Lower lobe of right lung (tissue), 2 donors: ENCODE measurements around the gene PLAC1. TPM values are rescaled to one million over a fixed set of nuclear protein-coding genes. Genes with fewer than 3 reads are reported as not detected.

ENCODE experiments used
- ATAC-seq, 2 donors: fragments of 200-7000 bp; cut with Tn5 transposase; one replicate each; pipeline ENCODE4 v1.9.1; 2020 to 2022; ENCODE audit warnings: mild to moderate bottlenecking in 2 of 2, moderate library complexity in 2 of 2
- DNase-seq: peaks from one replicate; pipeline ENCODE4 v3.0.0-alpha.2; 2020
- H3K27ac ChIP-seq: fragments of 200-600 bp; one replicate; pipeline ENCODE4 v1.8.0; 2022
- H3K27me3 ChIP-seq: fragments of 200-600 bp; one replicate; pipeline ENCODE4 v1.8.0; 2022; ENCODE audit warnings: low read depth
- H3K36me3 ChIP-seq: fragments of 200-600 bp; one replicate; pipeline ENCODE4 v1.8.0; 2022; ENCODE audit warnings: mild to moderate bottlenecking
- H3K4me1 ChIP-seq: fragments of 200-600 bp; one replicate; pipeline ENCODE4 v1.8.0; 2022
- H3K4me3 ChIP-seq: fragments of 200-600 bp; one replicate; pipeline ENCODE4 v1.8.0; 2022; ENCODE audit warnings: mild to moderate bottlenecking
- H3K9me3 ChIP-seq: fragments of 200-600 bp; one replicate; pipeline ENCODE4 v1.8.0; 2022
- intact Hi-C: fragments of 100-400 bp; cut with DNase I; formaldehyde crosslinking; loops from one replicate; pipeline ENCODE4 v1.11.0; 2022
- total RNA-seq: library from RNA; stranded (reverse); fragmentation: NEBNext Ultra II Directional; extraction: Animal tissue kit (Norgen Biotek cat#: 25700); gene quantifications from one replicate; pipeline ENCODE4 v1.2.1, GENCODE V29; 2021
- TF ChIP-seq, protein P1 (sequence below): fragments of 200-600 bp; IDR thresholded peaks from one replicate; pipeline ENCODE4 v1.8.0; 2022; ENCODE audit warnings: antibody characterized with exemption, mild to moderate bottlenecking
- donor health status: DM: no; HTN: yes; CAD: no; lungs with severe emphysema.

The PLAC1 gene
- total RNA-seq, 1 donor from 2014 or later = not detected

DNA sequence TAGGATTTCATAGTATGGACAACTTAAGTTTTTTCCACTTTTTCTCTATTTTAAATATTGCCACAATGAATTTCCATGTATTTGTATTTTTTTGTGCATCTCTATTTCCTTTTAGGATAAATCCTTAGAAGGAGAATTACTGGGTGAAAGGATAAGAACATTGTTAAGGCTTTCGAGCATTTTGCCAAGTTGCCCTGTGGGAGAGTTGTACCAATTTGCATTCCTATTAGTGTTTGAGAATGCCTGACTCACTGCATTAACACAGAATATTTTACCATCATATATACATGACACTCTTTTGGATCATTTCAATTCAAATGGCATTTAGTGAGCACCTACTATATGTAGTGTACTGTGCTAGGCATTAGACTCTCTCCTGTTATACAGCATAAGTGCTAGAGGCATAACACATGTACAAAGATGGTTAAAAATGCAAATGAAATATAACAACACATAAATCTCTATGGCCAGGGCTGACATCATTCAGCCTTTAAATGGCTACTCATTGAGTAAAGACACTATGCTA, 57.0 kb downstream of the PLAC1 start:
- H3K36me3 ChIP-seq = no peaks in the 10 kb centered on the region
- intact Hi-C loops = no loop called here
- H3K27me3 ChIP-seq = no peaks in the 10 kb centered on the region
- no peaks in the 10 kb centered on the region for H3K4me1 ChIP-seq
- TF ChIP-seq, protein P1, sequence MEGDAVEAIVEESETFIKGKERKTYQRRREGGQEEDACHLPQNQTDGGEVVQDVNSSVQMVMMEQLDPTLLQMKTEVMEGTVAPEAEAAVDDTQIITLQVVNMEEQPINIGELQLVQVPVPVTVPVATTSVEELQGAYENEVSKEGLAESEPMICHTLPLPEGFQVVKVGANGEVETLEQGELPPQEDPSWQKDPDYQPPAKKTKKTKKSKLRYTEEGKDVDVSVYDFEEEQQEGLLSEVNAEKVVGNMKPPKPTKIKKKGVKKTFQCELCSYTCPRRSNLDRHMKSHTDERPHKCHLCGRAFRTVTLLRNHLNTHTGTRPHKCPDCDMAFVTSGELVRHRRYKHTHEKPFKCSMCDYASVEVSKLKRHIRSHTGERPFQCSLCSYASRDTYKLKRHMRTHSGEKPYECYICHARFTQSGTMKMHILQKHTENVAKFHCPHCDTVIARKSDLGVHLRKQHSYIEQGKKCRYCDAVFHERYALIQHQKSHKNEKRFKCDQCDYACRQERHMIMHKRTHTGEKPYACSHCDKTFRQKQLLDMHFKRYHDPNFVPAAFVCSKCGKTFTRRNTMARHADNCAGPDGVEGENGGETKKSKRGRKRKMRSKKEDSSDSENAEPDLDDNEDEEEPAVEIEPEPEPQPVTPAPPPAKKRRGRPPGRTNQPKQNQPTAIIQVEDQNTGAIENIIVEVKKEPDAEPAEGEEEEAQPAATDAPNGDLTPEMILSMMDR = no peak
- H3K27ac ChIP-seq = no peak overlapping the region
- ATAC-seq (no peak), DNase-seq (no peak)
- H3K4me3 ChIP-seq = no peak overlapping the region
- H3K9me3 ChIP-seq = no peaks in the 10 kb centered on the region

DNA sequence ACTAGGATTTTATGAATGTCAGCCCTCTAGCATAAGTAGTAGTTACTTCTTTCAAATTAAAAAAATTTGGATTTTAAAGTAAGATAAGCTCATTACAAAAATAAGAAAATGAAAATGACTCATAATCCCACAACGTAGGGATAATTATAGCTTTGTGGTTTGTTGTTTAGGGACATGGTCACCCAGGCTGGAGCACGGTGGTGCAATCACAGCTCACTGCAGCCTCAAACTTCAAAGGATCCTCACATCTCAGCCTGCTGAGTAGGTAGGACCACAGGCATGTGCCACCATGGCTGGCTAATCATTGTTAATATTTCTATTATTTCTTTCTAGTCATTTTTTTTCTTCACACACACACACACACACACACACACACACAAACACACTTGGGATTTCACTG, 57.6 kb downstream of the PLAC1 start:
- TF ChIP-seq, protein P1 = no peak
- H3K36me3 ChIP-seq = no peaks in the 10 kb centered on the region
- intact Hi-C loops = no loop called here
- no peaks in the 10 kb centered on the region for H3K9me3 ChIP-seq
- no peak overlapping the region for H3K4me3 ChIP-seq
- H3K27me3 ChIP-seq = no peaks in the 10 kb centered on the region
- no peak for ATAC-seq
- H3K4me1 ChIP-seq = no peaks in the 10 kb centered on the region
- H3K27ac ChIP-seq = no peak overlapping the region
- DNase-seq = no peak

DNA sequence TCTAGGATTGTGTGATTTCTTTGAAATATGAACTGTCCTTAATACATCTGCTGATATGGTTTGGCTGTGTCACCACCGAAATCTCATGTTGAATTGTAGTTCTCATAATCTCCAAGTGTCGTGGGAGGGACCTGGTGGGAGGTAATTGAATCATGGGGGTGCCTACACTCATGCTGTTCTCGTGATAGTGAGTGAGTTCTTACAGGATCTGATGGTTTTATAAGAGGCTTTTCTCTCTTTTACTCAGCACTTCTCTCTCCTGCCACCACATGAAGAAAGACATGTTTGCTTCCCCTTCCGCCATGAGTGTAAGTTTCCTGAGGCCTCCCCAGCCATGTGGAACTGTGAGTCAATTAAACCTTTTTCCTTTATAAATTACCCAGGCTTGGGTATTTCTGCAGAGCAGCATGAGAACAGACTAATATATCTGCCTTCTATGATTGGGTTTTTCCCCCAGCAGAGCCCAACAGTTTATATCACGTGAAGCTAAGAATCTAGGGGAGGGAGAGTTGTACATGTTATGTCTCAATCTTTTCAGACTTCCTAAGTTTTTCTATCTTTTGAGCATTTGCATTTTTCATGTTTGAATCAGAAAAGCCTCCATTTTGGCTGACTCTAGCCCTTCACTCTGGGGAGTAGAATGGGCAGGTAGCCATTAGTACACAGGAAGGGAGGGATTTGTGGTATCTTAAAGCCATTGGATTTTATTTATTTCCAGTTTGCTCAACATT, 58.9 kb downstream of the PLAC1 start:
- TF ChIP-seq, protein P1 = no peak
- DNase-seq (no peak), ATAC-seq (no peak)
- Histone ChIP-seq H3K27ac (no peak overlapping the region), H3K4me1 (no peaks in the 10 kb centered on the region), H3K9me3 (no peaks in the 10 kb centered on the region), H3K36me3 (no peaks in the 10 kb centered on the region), H3K27me3 (no peaks in the 10 kb centered on the region), H3K4me3 (no peak overlapping the region)
- intact Hi-C loops = no loop called here

DNA sequence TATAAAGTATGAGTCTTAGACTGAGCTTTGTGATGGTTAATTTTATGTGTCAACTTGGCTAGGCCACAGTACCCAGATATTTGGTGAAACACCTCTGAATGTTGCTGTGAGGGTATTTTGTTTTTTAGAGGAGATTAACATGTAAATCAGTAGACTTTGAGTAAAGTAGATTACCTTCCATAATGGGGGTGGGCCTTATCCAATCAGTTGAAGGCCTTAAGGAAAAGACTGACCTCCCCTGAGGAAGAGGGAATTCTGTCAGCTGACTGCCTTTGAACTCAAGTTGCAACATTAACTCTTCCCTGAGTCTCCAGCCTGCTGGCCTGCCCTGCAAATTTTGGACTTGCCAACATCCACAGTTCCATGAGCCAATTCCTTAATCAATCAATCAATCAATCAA, 66.0 kb downstream of the PLAC1 start:
- TF ChIP-seq, protein P1 = no peak
- Histone ChIP-seq H3K4me3 (no peak overlapping the region), H3K4me1 (no peaks in the 10 kb centered on the region), H3K27ac (no peak overlapping the region), H3K36me3 (no peaks in the 10 kb centered on the region), H3K27me3 (no peaks in the 10 kb centered on the region), H3K9me3 (no peaks in the 10 kb centered on the region)
- no peak for DNase-seq
- intact Hi-C loops = no loop called here
- ATAC-seq = no peak

DNA sequence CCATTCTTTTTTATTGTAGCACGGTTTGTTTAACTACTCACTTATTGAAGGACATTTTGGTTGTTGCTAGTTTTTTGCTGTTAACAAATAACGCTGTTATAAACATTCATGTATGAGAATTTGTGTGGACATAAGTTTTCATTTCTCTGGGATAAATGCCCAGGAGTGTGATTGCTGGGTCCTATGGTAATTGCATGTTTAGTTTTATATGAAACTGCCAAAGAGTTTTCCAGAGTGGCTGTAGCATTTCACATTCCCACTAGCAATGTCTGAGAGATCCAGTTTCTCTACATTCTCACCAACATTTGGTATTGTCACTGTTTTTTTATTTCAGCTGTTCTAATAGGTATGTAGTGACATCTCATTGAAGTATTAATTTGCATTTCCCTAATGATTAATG, 66.8 kb downstream of the PLAC1 start:
- Histone ChIP-seq H3K36me3 (no peaks in the 10 kb centered on the region), H3K4me3 (no peak overlapping the region), H3K27me3 (no peaks in the 10 kb centered on the region), H3K9me3 (no peaks in the 10 kb centered on the region), H3K4me1 (no peaks in the 10 kb centered on the region), H3K27ac (no peak overlapping the region)
- intact Hi-C loops = no loop called here
- ATAC-seq (no peak), DNase-seq (no peak)
- TF ChIP-seq, protein P1 = no peak
